ENCODE data around the gene LAMTOR3.

LAMTOR3 gene

GRCh38 chr4:99886146-99886545 lies 8.1 kb downstream of the LAMTOR3 start:
- no peak overlapping the region for H3K4me3 ChIP-seq (replicated peaks in 1 of 2; ENCODE audit: low read depth in 2 of 2, low read length in 2 of 2)
- DNase-seq (ENCODE audit: low read depth in 2 of 2) = peak; percentile 45 to 72
- no peak for TF ChIP-seq CTCF (IDR thresholded peaks at IDR 0.05; ENCODE audit: low read depth, low read length)

DNA sequence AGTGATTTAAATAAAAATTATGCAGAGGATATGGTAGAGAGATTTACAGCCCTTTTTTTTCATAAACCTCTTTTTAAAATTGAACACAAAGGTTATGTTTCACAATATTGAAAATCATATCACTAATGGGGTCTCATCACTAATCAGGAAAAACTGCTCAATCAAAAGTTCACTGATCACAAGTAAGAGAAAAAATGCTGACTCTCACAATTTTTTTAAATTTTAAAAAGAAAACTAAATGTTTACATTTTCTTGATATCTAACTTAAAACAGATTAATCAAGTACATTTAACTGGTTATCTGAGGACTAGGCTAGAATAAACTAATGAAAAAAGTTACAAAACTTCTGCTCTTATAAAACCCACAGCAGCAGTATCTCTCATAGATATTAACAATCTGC lies 8.5 kb downstream of the LAMTOR3 start:
- no peak for DNase-seq (ENCODE audit: low read depth in 2 of 2)
- no peak for TF ChIP-seq CTCF (IDR thresholded peaks at IDR 0.05; ENCODE audit: low read depth, low read length)
- no peak overlapping the region for H3K4me3 ChIP-seq (replicated peaks in 1 of 2; ENCODE audit: low read depth in 2 of 2, low read length in 2 of 2)

GRCh38 chr4:99885063-99885664 lies 9.1 kb downstream of the LAMTOR3 start:
- H3K4me3 ChIP-seq (replicated peaks in 1 of 2; ENCODE audit: low read depth in 2 of 2, low read length in 2 of 2) = no peak overlapping the region
- peak; percentile 38 for TF ChIP-seq CTCF (IDR thresholded peaks at IDR 0.05; ENCODE audit: low read depth, low read length)
- DNase-seq (ENCODE audit: low read depth in 2 of 2) = peak; percentile 54 to 62

DNA sequence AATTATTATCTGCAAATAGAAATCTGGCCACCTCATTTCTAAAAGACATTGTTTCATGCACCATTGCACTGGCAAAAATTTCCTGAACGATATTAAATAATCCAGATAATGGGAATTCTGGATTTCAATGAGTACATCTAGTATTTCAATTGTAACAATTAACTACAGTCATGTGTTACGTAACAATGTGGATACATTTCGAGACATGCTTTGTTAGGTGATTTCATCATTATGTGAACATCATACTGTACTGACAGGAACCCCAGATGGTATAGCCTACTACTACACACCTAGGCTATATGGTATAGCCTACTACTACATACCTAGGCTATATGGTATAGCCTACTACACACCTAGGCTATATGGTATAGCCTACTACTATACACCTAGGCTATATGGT lies 14.8 kb downstream of the LAMTOR3 start:
- no peak overlapping the region for H3K4me3 ChIP-seq (replicated peaks in 1 of 2; ENCODE audit: low read depth in 2 of 2, low read length in 2 of 2)
- peak in 1 of 2 donors; percentile 14 for DNase-seq (ENCODE audit: low read depth in 2 of 2)
- TF ChIP-seq CTCF (IDR thresholded peaks at IDR 0.05; ENCODE audit: low read depth, low read length) = no peak

GRCh38 chr4:99878604-99879003 lies 15.6 kb downstream of the LAMTOR3 start:
- no peak for DNase-seq (ENCODE audit: low read depth in 2 of 2)
- H3K4me3 ChIP-seq (replicated peaks in 1 of 2; ENCODE audit: low read depth in 2 of 2, low read length in 2 of 2) = no peak overlapping the region
- TF ChIP-seq CTCF (IDR thresholded peaks at IDR 0.05; ENCODE audit: low read depth, low read length) = no peak

DNA sequence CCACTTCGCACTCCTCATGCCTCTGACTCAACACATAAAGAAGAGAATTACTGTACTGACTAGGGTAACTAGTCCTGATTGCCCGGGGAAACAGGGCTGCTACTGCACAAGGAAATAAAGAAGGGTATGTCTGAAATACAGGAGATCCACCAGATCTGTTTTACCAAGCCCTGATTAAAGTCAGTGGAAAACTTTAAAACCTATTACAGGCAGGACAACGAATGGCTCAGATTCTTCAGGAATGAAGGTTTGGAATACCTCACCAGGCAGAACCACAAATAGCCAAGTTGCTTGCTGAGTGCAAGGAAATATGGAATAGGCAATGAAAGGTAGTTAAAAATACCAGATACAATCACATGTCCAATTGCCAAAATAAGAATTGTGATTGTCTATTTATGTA lies 17.3 kb downstream of the LAMTOR3 start:
- DNase-seq (ENCODE audit: low read depth in 2 of 2) = no peak
- H3K4me3 ChIP-seq (replicated peaks in 1 of 2; ENCODE audit: low read depth in 2 of 2, low read length in 2 of 2) = no peak overlapping the region
- TF ChIP-seq CTCF (IDR thresholded peaks at IDR 0.05; ENCODE audit: low read depth, low read length) = no peak

DNA sequence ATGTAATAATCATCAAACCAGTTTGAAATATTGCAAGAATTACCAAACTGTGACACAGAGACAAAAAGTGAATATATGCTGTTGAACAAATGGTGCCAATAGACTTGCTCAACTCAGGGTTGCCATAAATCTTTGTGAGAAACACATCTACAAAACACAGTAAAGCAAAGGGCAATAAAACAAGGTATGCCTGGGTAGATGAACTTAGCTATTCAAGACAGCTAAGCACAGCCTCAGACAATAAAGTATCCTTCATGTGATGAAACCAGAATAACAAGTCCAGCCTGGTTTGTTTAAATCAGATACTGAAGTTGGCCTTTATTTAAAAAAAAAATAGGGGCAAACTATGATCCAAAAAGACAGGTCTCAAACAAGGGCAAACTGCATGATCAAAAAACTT lies 19.2 kb downstream of the LAMTOR3 start:
- H3K4me3 ChIP-seq (replicated peaks in 1 of 2; ENCODE audit: low read depth in 2 of 2, low read length in 2 of 2) = no peak overlapping the region
- TF ChIP-seq CTCF (IDR thresholded peaks at IDR 0.05; ENCODE audit: low read depth, low read length) = no peak
- no peak for DNase-seq (ENCODE audit: low read depth in 2 of 2)
